HG03469 (cell line): ENCODE data around the gene USP38.
"Not testable (repeated sequence)": the region's sequence is repeated elsewhere in the genome, so short reads cannot be mapped to it uniquely, and the experiment has no call there.

Experiments used
- ATAC-seq: cut with Tn5 transposase; IDR thresholded peaks from one replicate; pipeline ENCODE4 v1.9.1; 2021; ENCODE audit warnings: mild to moderate bottlenecking, moderate library complexity, moderate number of reproducible peaks; ENCODE audit not compliant: unreplicated experiment

Gene USP38

GRCh38 chr4:143212566-143212965 lies 27.8 kb downstream of the USP38 start:
- ATAC-seq: no peak

GRCh38 chr4:143215873-143216272 lies 31.2 kb downstream of the USP38 start:
- ATAC-seq: no peak

GRCh38 chr4:143224255-143224654 lies 39.5 kb downstream of the USP38 start:
- ATAC-seq: no peak

- no peak for ATAC-seq
Observed at GRCh38 chr4:143225167-143225566, 40.5 kb downstream of the USP38 start.

- no peak for ATAC-seq
Observed at GRCh38 chr4:143230683-143231082, 46.0 kb downstream of the USP38 start.

- ATAC-seq: no peak
Observed at GRCh38 chr4:143232277-143232676, 47.6 kb downstream of the USP38 start.

GRCh38 chr4:143234153-143234552 lies 49.4 kb downstream of the USP38 start:
- no peak for ATAC-seq

- ATAC-seq: not testable (repeated sequence)
Observed at GRCh38 chr4:143237195-143237594, 52.5 kb downstream of the USP38 start.

GRCh38 chr4:143240939-143241679 lies 56.4 kb downstream of the USP38 start:
- ATAC-seq: no peak

- ATAC-seq: no peak
Observed at GRCh38 chr4:143241892-143242291, 57.2 kb downstream of the USP38 start.

GRCh38 chr4:143243041-143243440 lies 58.3 kb downstream of the USP38 start:
- no peak for ATAC-seq

- ATAC-seq: no peak
Observed at GRCh38 chr4:143246977-143247376, 62.3 kb downstream of the USP38 start.

GRCh38 chr4:143247866-143248265 lies 63.1 kb downstream of the USP38 start:
- no peak for ATAC-seq

GRCh38 chr4:143248827-143249226 lies 64.1 kb downstream of the USP38 start:
- no peak for ATAC-seq

GRCh38 chr4:143250617-143251016 lies 65.9 kb downstream of the USP38 start:
- ATAC-seq: no peak

- ATAC-seq: no peak
Observed at GRCh38 chr4:143251348-143251747, 66.6 kb downstream of the USP38 start.

- ATAC-seq: no peak
Observed at GRCh38 chr4:143251779-143252178, 67.1 kb downstream of the USP38 start.

- no peak for ATAC-seq
Observed at GRCh38 chr4:143252478-143252877, 67.8 kb downstream of the USP38 start.

- ATAC-seq: no peak
Observed at GRCh38 chr4:143253166-143253565, 68.4 kb downstream of the USP38 start.

GRCh38 chr4:143254491-143255226 lies 69.9 kb downstream of the USP38 start:
- no peak for ATAC-seq

- no peak for ATAC-seq
Observed at GRCh38 chr4:143256456-143256855, 71.7 kb downstream of the USP38 start.

GRCh38 chr4:143257356-143257755 lies 72.6 kb downstream of the USP38 start:
- ATAC-seq: no peak
